Mesodermal cell (in vitro differentiated cells): ENCODE results near the gene SMAD3.

ENCODE experiments used
- H3K27ac ChIP-seq: 2 replicates; pipeline ENCODE4 v1.7.0; 2013; ENCODE audit warnings: mild to moderate bottlenecking, low read depth, low read length, moderate library complexity; ENCODE audit not compliant: severe bottlenecking
- H3K36me3 ChIP-seq: 2 replicates; pipeline ENCODE4 v1.7.1; 2013; ENCODE audit warnings: mild to moderate bottlenecking, low read length, moderate library complexity; ENCODE audit not compliant: control insufficient read depth, insufficient read depth
- H3K4me1 ChIP-seq: one replicate; pipeline ENCODE4 v1.7.1; 2013; ENCODE audit warnings: mild to moderate bottlenecking, low read length; ENCODE audit not compliant: insufficient read depth, control insufficient read depth, poor library complexity, severe bottlenecking
- H3K4me3 ChIP-seq: 2 replicates; pipeline ENCODE4 v1.7.0; 2013; ENCODE audit warnings: low read length, control low read depth, mild to moderate bottlenecking; ENCODE audit not compliant: insufficient read depth, poor library complexity, severe bottlenecking; ENCODE audit errors: extremely low read depth
- H3K9me3 ChIP-seq: 2 replicates; pipeline ENCODE4 v1.7.1; 2013; ENCODE audit warnings: mild to moderate bottlenecking, low read length, moderate library complexity; ENCODE audit not compliant: control insufficient read depth
- WGBS, 2 experiments: methylation state at CpG; one replicate each; pipeline ENCODE4 v1.1.5; 2013; ENCODE audit warnings: missing lambda C conversion rate in 2 of 2; ENCODE audit not compliant: insufficient coverage in 2 of 2; 5-methylcytosine and 5-hydroxymethylcytosine counted together

SMAD3 gene

GRCh38 chr15:67091980-67092677 lies 26.7 kb downstream of the SMAD3 start:
- H3K9me3 ChIP-seq: no peaks in the 10 kb centered on the region
- WGBS, 2 experiments: 76 to 86% methylated on average over 5 to 7 of the region's 7 CpGs
- peaks cover 63% of the 10 kb centered on the region for H3K4me1 ChIP-seq
- peaks cover 42% of the 10 kb centered on the region for H3K36me3 ChIP-seq
- H3K27ac ChIP-seq: no peak overlapping the region
- H3K4me3 ChIP-seq: no peak overlapping the region

DNA sequence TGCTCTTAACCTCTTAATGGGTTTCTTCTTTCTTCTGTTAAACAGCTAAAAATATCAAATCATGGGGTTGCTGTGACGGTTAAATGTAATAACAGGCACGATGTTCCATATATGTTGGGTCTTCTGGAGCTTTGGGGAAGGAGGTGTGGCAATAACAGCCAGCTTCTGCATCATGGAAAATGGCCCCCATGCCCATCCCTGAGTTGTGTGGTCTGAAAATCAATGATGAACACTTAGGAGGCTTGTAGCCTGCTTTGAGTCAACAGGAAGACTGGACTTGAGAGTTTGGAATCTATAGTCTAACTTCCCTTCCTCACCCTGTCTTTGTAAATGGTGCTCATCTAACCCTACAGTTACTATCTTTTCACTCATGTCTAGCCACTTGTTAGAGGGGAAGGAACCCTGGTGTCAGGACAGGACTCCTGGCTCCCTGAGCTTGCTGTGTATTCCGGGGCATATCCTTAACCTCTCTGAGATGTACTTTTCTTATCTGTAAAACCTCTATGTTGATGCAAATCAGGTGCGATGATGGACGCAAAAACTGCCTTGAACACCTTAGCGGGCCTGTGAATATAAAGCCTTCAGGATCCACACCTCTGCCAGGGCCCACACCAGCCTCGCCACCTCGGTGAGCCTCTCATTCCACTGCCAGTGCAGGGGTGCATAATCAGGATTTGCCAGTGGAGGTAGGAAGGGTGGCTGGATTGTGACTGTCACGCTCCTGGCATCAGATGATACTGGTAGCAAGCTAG lies 27.5 kb downstream of the SMAD3 start:
- WGBS, 2 experiments: 98 to 99% methylated on average over 7 to 8 of the region's 9 CpGs
- peaks cover 56% of the 10 kb centered on the region for H3K4me1 ChIP-seq
- H3K36me3 ChIP-seq: peaks cover 50% of the 10 kb centered on the region
- no peak overlapping the region for H3K4me3 ChIP-seq
- no peak overlapping the region for H3K27ac ChIP-seq
- no peaks in the 10 kb centered on the region for H3K9me3 ChIP-seq

DNA sequence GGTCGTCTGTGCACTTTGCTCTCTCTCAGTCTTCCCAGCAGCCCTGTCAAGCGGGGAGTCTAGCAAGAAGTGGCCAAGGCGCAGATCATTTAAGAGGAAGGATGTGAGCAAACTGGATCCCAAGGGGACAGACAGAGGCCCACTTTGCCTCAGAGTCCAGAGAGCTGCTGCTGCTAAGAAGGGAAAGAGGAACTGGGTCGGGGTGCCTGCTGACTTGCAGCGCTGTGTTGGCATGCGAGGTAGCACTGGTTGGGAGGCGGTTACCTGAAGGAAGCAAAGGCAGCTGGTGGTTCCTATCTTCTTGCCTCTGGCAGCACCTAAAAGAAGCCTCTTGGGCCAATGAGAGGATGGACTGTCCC lies 28.1 kb downstream of the SMAD3 start:
- no peaks in the 10 kb centered on the region for H3K9me3 ChIP-seq
- H3K36me3 ChIP-seq: peaks cover 51% of the 10 kb centered on the region
- no peak overlapping the region for H3K27ac ChIP-seq
- peaks cover 55% of the 10 kb centered on the region for H3K4me1 ChIP-seq
- WGBS, 2 experiments: 96% methylated on average over 5 to 6 of the region's 7 CpGs
- no peak overlapping the region for H3K4me3 ChIP-seq

DNA sequence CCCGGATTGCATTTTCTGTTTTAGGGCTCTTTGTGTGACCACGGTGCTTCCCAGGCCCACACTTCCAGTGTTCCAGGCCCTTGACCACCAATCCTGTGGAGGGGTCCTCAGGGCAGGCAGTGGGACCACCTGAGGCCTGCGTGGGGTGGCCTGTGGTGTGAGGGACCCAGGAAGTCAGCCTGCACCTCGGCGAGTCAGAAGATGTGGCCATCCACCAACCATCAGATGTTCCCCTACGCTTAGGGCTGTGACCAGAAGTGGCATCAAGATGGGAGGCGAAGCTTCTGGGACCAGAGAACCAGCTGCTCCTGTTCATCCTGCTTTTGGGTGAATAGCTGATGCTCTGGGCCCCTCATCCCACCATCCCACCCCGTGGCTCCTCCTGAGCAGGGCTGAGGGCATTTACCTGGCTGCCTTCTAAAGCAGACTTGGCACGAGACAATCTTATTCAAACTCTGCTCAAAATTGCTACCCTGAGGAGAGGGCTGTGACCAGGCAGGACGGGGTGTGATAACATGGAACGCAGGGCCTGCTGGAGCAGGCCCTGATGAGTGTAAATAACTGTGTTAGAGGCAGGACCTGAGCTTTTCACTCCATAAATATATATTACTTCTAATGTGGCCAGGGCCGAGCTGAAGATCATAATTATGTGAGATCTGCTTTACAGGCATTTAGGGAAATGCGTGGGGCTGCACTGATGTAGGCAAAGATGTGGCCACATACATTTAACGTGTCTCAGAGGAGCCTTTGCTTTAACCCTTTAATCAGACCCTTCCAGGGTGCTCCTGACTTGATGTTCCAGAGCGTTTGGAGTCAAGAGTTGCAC lies 28.8 kb downstream of the SMAD3 start:
- Histone ChIP-seq H3K4me1 (peaks cover 58% of the 10 kb centered on the region), H3K4me3 (no peak overlapping the region), H3K27ac (no peak overlapping the region), H3K9me3 (no peaks in the 10 kb centered on the region), H3K36me3 (peaks cover 51% of the 10 kb centered on the region)
- WGBS, 2 experiments: 92 to 95% methylated on average over 13 of the region's 15 CpGs

DNA sequence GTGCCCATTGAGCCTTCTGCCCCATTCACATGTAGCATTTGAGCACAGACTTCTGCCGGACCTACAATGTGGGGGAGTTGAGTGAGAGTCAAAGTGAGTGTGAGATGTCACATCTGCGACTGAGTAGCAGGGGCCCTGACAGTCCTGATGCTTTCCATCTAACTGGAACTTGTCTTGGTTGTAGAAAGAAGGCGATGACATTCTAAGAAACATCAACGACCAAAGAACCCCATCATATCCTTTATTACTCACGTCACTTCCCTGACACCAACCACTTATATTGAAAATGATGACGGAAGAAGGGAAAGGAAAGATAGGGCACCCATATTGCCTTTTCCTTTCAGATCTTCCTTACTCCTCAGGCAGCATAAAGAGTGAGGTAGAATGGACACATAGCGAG lies 30.5 kb downstream of the SMAD3 start:
- H3K27ac ChIP-seq: no peak overlapping the region
- peaks cover 51% of the 10 kb centered on the region for H3K36me3 ChIP-seq
- no peaks in the 10 kb centered on the region for H3K9me3 ChIP-seq
- H3K4me3 ChIP-seq: no peak overlapping the region
- peaks cover 42% of the 10 kb centered on the region for H3K4me1 ChIP-seq
- 100% methylated on average over 1 of the region's 7 CpGs; no CpG with 5 or more reads in 1 of the 2 experiments for WGBS, 2 experiments

DNA sequence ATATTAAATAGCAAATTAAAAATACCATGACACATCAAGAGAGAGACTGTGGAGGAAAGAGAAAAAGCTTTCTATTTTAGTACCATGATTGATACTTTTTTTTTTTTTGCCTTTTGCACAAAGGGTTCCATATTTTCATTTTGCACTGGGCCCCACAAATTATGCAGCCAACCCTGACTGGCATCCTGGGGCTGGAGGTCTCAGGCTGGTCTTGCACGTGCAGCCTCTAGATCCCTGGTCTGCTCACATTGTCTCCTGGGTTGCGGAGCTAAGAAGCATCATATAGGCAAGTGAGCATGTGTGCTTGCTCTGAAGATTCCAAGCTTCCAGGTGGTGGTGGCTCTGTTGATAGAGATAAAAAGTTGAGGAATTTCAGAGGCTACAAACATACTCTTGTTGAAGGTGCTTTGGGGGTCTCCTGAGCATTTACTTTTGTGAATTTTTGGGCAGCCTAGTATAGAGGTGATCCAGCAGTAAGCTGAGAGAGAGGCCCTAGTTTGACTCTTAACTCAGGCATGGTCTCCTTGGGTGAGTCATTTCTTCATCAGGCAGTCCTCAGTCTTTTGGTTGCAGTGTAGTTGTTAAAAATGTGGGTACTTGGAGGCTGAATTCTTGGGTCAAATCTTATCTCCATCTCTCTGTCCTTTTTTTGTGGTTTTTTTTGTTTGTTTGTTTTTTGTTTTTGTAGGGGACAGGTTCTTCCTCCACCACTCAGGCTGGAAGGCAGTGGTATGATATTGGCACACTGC lies 31.3 kb downstream of the SMAD3 start:
- 79 to 93% methylated on average over 2 of the region's 2 CpGs for WGBS, 2 experiments
- Histone ChIP-seq H3K9me3 (no peaks in the 10 kb centered on the region), H3K4me3 (no peak overlapping the region), H3K27ac (no peak overlapping the region), H3K4me1 (peaks cover 36% of the 10 kb centered on the region), H3K36me3 (peaks cover 51% of the 10 kb centered on the region)

DNA sequence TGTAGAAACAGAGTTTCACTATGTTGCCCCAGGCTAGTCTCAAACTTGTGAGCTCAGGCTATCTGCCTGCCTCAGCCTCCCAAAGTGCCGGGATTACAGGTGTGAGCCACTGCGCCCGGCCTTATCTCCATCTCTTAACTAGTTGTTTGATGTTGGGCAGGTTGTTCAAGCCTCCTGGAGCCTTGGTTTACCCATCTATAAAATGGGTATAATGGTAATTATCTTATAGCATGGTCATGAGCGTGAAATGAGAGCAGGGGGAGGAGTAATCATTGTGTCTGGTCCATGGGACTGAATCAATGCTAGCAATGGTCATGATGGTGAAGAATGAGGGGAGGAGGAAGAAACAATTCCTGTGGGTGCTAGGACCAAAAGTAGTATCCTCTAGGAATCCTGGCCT lies 32.0 kb downstream of the SMAD3 start:
- no peak overlapping the region for H3K4me3 ChIP-seq
- H3K36me3 ChIP-seq: peaks cover 48% of the 10 kb centered on the region
- H3K27ac ChIP-seq: no peak overlapping the region
- 93 to 100% methylated on average over 1 to 2 of the region's 4 CpGs for WGBS, 2 experiments
- H3K9me3 ChIP-seq: no peaks in the 10 kb centered on the region
- peaks cover 36% of the 10 kb centered on the region for H3K4me1 ChIP-seq

DNA sequence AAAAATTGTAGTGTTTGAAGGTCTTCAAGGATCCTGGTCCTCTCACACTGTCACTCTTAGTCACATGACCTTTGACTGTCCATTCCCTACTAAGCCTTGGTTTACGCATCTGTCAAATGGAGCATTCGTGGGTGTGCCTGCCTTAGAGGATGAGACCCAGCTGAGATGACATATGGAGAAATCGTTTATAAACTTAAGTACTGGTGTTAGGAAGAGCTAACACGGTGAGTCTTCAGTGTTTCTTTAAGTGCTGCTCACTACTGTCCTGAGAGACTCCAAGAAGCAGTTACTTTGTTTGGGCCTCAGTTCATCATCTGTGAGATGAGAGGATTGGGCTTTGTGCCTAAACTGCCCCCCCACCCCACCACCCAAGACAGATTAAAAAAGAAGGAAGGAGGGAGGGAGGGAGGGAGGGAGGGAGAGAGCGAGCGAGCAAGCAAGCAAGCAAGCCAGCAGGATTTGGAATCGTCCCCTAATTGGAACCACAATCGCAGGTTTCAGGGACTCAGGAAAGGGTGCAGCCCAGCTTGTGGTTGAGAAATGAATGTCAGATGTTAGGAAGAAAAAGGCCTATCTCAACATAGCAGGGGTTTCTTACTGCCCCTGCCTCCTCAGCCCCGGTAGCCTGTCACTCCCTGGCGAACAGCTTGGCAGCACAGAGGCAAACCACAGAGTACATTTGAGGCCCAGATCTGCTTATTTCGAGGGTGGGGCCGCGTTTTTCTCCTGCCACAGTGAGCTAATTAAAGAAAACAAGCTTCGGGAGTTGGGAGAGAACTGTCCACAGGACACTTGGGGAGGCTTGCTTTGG lies 32.7 kb downstream of the SMAD3 start:
- Histone ChIP-seq H3K9me3 (no peaks in the 10 kb centered on the region), H3K36me3 (peaks cover 41% of the 10 kb centered on the region), H3K4me1 (peaks cover 35% of the 10 kb centered on the region), H3K27ac (peak overlapping the region; percentile 29), H3K4me3 (no peak overlapping the region)
- 69 to 77% methylated on average over 11 to 12 of the region's 14 CpGs for WGBS, 2 experiments

DNA sequence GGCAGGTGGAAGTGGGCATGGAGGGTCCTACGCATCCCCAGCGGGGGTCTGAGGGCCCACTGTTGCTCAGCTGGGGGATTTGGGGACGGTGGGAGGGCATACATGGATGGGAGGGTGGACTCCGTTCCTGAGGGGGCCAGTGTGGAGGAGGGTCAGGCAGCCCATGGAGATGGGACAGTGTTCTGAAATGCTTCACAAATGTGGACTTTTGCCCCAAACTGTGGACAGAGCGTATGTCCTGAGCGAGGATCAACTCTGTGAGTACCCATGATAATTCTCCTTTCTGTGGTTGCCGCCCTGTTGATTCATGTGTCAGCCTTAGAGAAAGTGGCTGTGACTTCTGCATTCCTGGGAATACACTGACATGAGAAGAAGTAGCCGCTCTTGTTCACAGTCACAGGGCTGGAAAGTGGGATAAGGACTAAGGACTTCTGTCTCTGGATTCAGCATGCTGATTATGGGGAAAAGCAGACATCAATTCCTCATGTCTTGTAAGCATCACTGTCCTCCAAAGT lies 33.4 kb downstream of the SMAD3 start:
- Histone ChIP-seq H3K4me1 (peaks cover 42% of the 10 kb centered on the region), H3K4me3 (no peak overlapping the region), H3K36me3 (peaks cover 35% of the 10 kb centered on the region), H3K9me3 (no peaks in the 10 kb centered on the region), H3K27ac (peak overlapping the region; percentile 29)
- WGBS, 2 experiments: 87 to 88% methylated on average over 6 to 8 of the region's 8 CpGs
